NOMO-1 treated with dmso at 0.1 percent for 144 hours (cell line): ENCODE data around the gene PTPRU.

Experiments
- DNase-seq: peaks from one replicate; lab custom pipeline; 2025; ENCODE audit not compliant: unreplicated experiment; lab: John Stamatoyannopoulos, UW

The PTPRU gene

DNA sequence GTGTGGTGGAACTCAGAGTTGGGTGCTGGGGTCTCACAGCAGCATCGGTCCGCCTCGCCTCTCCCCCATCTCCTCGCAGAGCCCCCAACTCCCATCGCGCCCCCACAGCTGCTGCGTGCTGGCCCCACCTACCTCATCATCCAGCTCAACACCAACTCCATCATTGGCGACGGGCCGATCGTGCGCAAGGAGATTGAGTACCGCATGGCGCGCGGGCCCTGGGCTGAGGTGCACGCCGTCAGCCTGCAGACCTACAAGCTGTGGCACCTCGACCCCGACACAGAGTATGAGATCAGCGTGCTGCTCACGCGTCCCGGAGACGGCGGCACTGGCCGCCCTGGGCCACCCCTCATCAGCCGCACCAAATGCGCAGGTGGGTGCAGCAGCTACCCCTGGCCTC is 24.2 kb downstream of the PTPRU start:
- DNase-seq, result no peak

DNA sequence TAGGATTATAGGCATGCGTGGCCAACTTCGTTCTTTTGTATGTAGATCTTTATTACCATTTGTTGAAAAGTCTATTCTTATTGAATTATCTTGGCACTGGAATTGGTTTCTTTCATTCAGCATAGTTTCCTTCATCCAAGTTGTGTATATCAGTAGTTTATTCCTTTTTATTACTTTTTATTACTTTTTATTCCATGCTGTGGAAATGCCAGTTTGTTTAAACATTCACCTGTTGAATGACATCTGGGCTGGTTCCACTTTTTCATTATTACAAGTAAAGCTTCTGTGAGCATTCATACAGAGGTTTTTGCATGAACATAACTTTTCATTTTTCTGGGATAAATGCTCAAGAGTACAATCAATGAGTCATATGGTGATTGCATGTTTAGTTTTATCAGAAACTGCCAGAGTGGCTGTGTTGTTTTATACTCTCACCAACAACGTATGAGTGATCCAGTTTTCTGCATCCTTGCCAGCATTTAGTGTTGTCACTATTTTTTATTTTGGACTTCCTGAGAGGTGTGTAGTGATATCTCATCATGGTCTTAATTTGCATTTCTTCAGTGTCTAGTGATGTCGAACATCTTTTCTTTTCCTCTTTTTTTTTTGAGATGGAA is 28.6 kb downstream of the PTPRU start:
- no peak for DNase-seq

DNA sequence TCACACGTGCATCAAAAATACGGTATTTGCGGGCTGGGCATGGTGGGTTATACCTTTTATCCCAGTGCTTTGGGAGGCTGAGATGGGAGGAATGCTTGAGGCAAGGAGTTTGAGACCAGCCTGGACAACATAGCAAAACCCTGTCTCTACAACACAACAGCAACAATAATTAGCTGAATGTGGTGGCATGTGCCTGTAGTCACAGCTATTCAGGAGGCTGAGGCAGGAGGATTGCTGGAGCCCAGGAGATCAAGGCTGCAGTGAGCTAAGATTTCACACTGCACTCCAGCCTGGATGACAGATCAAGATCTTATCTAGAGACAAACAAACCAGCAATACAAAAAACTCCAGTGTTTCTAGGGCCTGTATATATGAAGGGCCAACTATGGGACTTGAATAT is 30.6 kb downstream of the PTPRU start:
- no peak for DNase-seq

DNA sequence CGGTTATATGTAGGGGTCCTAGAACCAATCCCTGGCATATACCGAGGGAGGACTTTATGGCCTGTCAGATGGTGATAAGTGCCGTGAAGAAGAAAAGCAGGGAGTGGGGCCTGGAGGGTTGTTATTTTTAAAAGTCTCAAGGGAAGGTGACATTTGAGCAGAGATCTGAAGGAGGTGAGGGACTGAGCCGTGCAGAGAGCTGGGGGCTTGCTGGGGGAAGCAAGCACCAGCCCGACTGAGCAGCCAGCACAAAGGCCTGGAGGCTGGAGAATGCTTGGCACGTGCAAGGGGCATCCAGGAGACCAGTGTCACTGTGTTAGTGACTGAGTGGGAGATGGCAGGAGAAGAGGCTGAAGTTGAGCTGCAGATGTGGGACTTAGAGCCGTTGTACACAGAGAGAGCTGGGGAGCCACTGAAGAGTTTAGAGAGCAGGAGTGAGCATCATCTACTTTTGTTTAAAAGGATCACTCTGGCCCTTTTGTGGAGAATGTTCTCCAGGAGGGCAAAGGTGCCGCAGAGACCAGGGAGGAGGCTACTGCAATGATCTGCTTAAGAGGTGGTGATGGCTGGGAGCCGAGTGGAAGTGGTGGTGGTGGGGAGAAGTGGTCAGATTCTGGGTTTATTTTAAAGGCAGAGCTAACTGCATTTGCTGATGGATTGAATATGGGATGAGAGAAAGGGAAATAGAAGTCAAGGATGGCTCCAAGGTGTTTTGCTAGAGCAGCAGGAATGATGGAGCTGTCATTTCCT is 31.2 kb downstream of the PTPRU start:
- DNase-seq, result no peak

DNA sequence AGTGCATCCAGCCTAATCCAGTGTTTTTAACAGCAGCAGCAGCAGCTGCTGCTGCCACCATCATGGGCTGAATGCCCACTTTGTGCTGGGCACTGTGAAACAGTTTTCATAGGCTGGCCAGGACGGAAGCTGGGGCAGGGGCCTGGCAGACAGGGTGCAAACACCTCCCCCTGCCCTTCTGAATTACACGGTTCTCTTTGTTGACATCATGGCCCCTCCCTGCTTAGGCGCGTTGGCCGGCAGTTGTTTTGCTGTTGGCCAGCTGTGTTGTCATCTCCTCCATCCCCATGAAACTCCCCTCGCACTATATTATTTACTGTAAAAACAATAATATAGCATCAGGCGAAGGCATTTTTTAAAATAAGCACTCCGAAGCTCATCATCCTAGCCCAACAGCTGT is 33.1 kb downstream of the PTPRU start:
- DNase-seq, result no peak

DNA sequence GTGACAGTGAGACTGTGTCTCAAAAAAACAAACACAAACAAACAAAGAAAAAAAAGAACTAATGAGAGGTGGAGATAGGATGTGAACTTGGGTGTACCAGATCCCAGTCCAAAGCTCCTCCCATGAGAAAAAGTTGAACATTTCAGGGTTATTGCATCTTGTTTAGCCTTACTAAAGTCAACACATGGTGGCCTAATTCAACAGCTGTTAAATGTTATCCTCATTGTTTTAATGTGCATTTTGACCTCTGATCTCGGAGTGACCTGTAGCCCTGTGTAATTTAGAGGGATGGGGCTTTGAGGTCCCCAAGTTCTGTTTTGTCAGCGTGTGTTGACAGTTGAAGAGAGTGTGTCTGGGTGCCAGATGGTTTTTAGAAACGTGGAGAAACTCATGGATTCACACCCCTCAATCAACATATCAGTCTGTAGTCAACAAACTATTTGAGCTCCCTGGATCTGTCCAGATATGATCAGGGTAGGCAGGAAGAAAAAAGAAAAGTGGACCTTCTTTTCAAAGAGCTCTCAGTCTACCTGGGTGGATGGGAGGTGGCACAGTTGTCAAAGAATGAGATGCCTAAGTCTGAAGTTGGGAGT is 34.7 kb downstream of the PTPRU start:
- no peak for DNase-seq

DNA sequence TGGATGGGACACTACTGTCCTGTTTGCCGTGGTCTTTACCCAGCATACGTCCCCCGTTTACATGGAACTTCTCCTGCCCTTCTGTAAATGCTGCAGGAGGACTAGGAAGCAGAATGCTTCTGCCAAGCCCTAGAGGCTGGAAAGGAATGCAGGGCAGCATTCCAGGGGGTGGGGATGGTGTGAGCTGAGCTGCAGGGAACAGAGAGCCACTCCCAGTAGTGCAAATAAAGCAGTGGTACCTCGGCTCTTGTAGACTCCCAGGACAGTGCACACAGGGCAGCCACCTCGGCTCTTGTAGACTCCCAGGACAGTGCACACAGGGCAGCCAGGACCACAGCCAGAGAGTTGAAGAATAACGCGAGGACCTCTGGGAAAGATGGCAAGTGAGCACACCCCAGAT is 35.4 kb downstream of the PTPRU start:
- no peak for DNase-seq

DNA sequence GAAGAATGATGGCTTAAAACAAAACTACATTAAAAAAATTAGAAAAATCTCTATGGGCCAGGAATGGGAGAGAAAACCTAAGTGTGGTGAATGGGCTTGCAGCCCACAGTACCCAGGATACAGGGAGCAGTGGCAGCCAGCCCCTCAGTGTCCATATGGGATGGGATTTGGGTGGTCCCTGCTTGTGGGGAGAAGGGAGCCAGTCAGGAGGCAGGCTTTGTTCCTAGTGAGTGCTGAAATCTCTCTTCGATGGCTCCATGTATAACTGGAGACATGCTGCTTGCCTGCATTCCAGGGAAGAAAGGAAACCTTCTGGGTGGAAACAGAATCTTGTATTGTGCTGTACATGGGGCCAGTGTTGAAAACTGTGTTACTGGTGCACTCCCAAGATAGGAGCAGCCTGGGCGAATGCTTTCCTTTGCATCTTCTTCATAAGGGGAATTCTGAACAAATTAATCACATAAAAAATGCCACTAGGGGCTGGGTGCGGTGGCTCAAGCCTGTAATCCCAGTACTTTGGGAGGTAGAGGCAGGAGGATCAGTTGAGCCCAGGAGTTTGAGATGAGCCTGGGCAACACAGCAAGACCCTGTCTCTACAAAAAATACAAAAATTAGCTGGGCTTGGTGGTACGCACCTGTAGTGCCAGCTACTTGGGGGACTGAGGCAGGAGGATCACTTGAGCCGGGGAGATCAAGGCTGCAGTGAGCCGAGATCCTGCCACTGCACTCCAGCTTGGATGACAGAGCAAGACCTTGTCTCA is 36.0 kb downstream of the PTPRU start:
- DNase-seq, result no peak

DNA sequence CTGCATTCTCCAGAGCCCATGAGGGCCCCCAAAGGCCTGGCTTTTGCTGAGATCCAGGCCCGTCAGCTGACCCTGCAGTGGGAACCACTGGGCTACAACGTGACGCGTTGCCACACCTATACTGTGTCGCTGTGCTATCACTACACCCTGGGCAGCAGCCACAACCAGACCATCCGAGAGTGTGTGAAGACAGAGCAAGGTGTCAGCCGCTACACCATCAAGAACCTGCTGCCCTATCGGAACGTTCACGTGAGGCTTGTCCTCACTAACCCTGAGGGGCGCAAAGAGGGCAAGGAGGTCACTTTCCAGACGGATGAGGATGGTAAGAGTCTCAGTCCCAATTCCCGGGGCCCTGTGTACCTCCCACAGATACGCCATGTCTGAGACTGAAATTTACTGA is 39.1 kb downstream of the PTPRU start:
- DNase-seq, result no peak

DNA sequence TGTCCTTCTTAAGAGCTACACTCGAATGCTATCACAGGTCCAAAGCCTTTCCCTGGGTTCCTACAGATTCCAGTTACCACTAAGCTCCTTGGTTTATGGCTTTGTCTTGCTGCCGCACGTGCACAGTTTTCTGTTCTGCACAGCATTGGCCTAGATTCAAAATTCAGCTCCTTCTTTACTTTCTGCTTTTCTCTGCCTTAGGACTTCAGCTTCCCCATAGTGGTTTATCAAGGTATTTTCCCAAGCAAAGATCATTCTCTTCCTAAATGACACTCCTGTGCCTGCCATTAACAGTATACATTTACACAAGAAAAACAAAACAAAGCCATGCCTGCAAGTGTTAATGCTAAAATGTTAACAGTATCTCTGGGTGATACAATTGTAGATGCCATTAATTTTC is 41.8 kb downstream of the PTPRU start:
- no peak for DNase-seq

DNA sequence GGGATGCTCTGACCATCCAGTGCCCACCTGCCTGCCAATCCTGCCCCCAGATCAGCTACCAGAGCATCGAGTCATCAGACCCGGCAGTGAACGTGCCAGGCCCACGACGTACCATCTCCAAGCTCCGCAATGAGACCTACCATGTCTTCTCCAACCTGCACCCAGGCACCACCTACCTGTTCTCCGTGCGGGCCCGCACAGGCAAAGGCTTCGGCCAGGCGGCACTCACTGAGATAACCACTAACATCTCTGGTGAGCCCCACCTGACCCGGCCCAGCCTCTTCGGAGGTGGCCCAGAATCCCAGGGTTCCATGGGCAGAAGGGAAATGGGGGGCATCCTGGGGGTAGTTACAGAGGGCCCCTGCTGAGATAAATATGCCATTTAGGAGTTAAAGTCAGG is 43.1 kb downstream of the PTPRU start:
- no peak for DNase-seq

DNA sequence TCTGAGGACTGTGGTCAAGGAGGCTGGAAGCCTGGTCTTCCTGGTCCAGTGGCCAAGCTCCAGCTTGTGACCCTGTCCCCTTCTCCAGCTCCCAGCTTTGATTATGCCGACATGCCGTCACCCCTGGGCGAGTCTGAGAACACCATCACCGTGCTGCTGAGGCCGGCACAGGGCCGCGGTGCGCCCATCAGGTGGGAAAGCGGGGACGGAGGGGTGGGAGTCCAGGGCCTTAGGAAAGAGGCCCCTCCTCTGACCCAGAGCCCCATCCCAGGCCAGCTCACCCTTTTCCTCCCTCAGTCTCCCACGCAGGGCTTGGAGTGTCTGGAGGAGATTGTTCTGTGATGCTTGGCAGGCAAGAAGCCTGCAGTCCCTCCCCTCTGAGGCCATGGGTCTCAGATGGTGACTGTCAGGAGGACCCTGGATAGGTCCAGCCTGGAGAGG is 43.6 kb downstream of the PTPRU start:
- DNase-seq, result no peak

DNA sequence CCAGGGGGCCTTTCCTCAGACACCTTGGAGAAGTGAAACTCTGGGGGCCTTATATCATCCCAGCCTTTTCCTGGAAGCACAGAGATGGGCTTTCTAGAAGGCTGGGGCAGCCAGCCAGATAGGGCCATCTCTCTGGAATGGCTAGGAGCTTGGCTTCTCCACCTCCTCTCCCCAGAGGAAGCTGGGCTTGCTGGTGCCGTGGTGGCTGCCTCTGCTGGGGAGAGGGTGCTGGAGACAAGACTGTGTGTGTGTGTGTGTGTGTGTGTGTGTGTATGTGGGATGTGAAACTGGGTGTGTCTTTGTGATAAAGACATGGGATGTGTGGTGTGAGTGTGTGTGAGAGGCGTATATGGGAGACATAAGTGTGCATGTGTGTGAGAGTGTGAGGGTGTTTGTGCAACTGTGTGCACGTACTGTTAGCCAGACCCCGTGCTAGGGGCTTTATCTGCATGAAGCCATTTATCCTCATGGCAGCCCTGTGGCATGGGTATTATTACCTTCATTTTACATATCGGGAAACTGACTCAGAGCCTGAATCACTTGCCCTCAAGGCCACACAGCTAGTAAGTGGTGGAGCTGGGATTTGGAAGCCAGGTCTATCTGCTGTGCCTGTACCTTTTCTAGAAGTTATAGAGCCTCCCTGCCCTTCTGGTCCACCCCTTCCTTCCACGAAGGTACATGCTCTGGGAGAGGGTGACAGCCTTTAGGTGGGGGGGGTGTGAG is 44.2 kb downstream of the PTPRU start:
- no peak for DNase-seq

DNA sequence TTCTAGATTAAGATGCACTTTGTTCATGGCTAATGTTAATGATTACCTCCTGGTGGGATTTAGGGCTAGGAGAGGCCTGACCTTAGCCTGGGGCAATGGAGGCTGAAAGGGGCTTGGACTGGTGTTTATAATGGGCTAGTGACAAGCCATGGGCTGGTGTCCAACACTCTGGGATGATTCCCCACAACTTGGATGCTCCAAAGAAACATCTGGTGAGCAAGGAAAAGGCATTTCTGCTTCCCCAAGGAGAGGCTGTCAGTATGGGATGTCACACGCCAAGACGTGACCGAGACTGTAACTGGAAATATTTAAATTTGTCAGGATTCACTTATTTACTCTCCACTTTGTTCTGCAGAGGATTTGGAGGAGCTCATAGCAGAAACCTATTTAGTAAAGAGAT is 45.2 kb downstream of the PTPRU start:
- no peak for DNase-seq

DNA sequence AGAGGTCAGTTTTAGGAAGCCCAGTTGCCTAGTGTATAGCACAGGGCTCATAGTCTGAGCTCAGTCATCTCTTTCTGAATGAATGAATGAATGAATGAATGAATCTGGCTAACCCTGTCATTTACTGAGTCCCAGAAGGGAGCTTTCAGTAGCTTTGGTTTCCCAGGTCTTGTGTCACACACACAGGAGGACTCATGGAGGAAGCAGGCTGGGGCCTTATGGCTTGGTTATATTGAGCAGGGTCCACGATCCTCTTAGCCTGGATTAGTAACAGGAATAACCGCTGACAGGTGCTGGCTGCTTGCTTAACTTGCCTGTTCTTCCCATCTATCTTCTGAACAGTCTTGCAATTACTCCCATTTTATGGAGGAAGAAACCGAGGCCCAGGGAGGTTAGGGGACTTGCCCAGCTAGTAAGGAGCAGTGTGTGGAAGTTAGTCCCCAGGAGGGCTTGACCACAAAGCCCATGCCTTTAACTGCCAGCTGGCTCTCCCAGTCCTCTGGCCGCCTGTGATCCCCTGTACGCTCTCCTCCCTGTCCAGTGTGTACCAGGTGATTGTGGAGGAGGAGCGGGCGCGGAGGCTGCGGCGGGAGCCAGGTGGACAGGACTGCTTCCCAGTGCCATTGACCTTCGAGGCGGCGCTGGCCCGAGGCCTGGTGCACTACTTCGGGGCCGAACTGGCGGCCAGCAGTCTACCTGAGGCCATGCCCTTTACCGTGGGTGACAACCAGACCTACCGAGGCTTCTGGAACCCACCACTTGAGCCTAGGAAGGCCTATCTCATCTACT is 46.0 kb downstream of the PTPRU start:
- DNase-seq, result no peak

DNA sequence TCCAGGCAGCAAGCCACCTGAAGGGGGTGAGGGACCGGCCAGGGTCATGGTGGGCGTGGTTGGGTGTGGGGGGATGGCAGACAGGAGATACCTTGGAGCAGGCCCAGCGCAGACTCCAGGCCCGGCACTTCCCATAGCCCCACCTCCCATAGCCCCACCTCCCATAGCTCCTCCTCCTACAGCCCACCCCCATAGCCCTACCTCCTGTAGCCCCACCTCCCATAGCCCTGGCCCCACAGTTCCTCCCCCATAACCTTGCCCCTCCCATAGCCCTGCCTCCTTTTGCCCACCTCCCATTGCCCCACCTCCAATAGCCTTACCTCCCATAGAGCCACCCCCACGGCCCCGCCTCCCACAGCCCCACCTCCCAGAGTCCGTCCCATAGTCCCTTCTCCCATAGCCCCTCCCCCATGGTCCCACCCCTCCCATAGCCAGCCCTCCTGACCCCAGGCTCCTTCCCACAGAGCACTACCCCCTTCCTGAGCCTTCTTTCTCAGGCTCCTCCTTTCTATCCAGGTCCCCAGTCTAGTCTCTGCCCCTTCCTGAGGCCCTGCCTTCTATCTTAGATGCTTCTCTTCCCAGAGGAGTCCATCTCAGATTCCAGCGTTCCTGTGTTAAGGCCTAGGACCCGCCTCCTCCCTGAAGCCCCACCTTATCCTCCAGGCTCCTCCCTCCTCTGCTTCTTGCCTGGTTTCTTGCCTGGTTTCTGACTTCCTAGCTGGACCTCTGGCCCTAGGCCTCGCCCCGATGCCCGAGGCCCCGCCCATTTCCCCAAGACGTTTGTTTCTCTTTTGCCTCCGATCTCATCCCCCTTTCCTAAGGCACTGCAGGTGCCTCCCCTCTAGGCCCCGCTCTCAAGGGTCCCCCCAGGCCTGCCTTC is 46.8 kb downstream of the PTPRU start:
- no peak for DNase-seq

DNA sequence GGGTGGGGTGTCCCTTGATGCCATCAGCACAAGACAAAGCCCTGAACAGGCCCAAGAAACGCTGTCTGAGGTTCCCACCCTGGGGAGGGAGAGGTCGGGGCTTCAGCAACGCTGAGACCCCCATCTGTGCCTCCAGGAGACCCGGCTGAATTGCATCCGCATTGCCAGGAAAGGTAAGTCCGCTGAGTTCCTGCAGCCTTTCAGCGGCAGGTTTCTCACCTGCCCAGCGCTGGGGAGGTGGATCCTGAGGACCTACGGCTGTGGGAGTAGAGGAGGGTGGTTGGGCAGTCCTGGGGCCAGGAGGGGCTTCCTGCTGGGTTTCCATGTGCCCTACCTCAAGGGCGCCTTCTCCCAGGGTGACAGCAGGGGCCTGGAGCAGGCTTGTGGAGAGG is 47.5 kb downstream of the PTPRU start:
- DNase-seq, result no peak

DNA sequence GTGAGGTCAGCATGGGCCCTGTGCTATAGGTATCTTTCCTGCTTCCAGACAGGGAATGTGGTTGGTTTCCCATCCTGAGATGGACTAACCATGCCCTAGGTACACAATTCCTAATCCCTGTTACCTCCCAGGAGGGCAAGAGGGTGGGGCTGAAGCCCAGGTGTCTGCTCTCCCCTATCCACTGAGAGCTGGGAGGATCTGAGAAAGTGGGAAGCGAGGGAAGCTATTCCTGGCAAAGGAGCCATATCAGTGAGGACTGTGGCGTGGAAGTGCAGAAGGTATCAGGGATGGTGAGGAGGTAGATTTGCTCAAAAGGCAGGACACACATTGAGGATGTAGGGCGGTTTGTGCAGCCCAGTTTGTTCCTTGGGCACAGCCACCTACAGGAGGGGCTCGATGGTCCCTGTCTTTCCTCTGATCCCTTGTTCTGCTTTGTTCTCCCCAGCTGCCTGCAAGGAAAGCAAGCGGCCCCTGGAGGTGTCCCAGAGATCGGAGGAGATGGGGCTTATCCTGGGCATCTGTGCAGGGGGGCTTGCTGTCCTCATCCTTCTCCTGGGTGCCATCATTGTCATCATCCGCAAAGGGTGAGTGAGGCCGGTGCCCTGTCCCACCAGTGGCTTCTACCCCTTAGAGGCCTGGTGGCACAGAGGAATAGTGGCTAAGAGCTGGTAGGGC is 48.1 kb downstream of the PTPRU start:
- DNase-seq, result no peak
